ENCODE data around the gene DHRSX.

GRCh38 chrX:2371026-2371711, 129.6 kb downstream of the DHRSX start:
- no peak for TF ChIP-seq POLR2AphosphoS5 (IDR thresholded peaks at IDR 0.05)
- no peak for TF ChIP-seq CTCF (IDR thresholded peaks at IDR 0.05)
- no peak for TF ChIP-seq POLR2A (IDR thresholded peaks at IDR 0.05)

Data from breast epithelium (tissue), 3 donors.